ENCODE data around the gene APOB. TPM values are rescaled to one million over a fixed set of nuclear protein-coding genes. Genes with fewer than 3 reads are reported as not detected.

APOB gene
- polyA plus RNA-seq, 2 of the 4 experiments (the other 2 are of a cell fraction), result under 0.01 TPM; not detected in 1

DNA sequence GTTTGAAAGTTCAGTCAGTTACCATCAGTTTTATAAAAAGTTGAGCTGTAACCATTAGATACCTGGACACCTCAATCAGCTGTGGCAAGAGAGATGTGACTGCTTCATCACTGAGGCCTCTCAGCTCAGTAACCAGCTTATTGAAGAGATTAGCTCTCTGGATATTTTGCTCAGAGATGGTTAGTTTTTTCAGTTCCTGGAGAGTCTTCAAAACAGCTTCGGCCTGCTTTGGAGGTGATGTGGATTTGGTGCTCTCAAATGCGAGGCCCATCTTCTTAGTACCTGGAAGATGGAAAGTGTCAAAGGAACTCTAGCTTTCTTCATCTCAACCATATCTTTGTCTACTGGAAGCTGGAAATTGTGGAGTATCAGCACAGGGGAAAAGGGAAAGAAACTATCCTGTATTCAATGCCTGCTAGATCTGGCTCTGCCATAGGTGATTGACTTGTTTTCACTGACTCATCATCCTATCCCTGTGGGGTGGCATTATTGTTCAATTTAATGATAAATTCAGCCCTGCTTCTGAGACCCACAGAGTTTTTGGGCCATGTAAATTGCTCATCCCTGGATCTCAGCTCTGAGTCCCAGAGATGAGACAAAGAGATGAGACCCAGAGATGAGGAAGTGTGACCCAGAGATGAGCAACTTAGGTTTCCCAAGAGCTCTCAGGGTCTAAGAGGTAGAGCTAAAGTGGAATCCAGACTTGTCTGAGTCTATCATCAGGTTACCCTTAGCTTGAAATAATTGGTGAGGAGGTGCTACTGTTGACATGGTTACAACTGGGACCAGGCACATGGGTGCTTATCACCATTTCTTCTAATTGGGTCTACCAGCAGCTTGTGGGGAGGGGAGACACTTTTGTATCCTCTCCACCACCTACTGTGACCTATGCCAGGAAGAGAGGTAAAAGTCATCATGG, 10.4 kb downstream of the APOB start:
- WGBS (ENCODE audit: missing lambda C conversion rate), result 15% methylated on average over 2 of the region's 2 CpGs

More for the DNA sequence above, 10.4 kb downstream of the APOB start:
- ChIA-PET POLR2A (no interaction called here), CTCF (interaction anchor here (0.9 to 2.9 kb wide), 6 partner anchors 9 to 372 kb away, joined by 3 to 18 read pairs (median 6); partner anchors contain the start of gene GDF7)
- H3K9me3 ChIP-seq, result no peaks in the 10 kb centered on the region; the same call in 2 of the 3 replicates
- ATAC-seq, result no peak
- FAIRE-seq, result no peak
- DNase-seq (ENCODE audit: low read depth in 1 of 2, low spot score in 1 of 2), result no peak
- H3K27ac ChIP-seq, result no peak overlapping the region
- H3K4me2 ChIP-seq, result no peak overlapping the region
- no peaks in the 10 kb centered on the region; the same call in 2 of the 3 replicates for H3K4me1 ChIP-seq
- H3K4me3 ChIP-seq, result no peak overlapping the region
- TF ChIP-seq PBX3 (IDR thresholded peaks at IDR 0.05), result no peak
- no peak for TF ChIP-seq TP53 (CRISPR knock-in tag; IDR thresholded peaks at IDR 0.05)
- TF ChIP-seq, protein P1, sequence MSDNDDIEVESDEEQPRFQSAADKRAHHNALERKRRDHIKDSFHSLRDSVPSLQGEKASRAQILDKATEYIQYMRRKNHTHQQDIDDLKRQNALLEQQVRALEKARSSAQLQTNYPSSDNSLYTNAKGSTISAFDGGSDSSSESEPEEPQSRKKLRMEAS (IDR thresholded peaks at IDR 0.05), result no peak
- no peak for TF ChIP-seq PHF8 (IDR thresholded peaks at IDR 0.05; ENCODE audit: borderline replicate concordance, low read depth)
- no peak for TF ChIP-seq SMC3 (IDR thresholded peaks at IDR 0.05)
- TF ChIP-seq EHF (CRISPR knock-in tag; IDR thresholded peaks at IDR 0.05), result no peak
- no peak for TF ChIP-seq NR3C1 (IDR thresholded peaks at IDR 0.05)
- no peak for TF ChIP-seq BHLHE40 (IDR thresholded peaks at IDR 0.05; ENCODE audit: low read depth, low read length)
- TF ChIP-seq BCL3 (IDR thresholded peaks at IDR 0.05), result no peak
- TF ChIP-seq, protein P2, sequence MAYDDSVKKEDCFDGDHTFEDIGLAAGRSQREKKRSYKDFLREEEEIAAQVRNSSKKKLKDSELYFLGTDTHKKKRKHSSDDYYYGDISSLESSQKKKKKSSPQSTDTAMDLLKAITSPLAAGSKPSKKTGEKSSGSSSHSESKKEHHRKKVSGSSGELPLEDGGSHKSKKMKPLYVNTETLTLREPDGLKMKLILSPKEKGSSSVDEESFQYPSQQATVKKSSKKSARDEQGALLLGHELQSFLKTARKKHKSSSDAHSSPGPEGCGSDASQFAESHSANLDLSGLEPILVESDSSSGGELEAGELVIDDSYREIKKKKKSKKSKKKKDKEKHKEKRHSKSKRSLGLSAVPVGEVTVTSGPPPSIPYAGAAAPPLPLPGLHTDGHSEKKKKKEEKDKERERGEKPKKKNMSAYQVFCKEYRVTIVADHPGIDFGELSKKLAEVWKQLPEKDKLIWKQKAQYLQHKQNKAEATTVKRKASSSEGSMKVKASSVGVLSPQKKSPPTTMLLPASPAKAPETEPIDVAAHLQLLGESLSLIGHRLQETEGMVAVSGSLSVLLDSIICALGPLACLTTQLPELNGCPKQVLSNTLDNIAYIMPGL (CRISPR knock-in tag; IDR thresholded peaks at IDR 0.05; ENCODE audit: borderline replicate concordance), result no peak
- no peak for TF ChIP-seq SREBF2 (IDR thresholded peaks at IDR 0.05)
- TF ChIP-seq MAFK (IDR thresholded peaks at IDR 0.05; ENCODE audit: partially characterized antibody), result no peak
- TF ChIP-seq, protein P3, sequence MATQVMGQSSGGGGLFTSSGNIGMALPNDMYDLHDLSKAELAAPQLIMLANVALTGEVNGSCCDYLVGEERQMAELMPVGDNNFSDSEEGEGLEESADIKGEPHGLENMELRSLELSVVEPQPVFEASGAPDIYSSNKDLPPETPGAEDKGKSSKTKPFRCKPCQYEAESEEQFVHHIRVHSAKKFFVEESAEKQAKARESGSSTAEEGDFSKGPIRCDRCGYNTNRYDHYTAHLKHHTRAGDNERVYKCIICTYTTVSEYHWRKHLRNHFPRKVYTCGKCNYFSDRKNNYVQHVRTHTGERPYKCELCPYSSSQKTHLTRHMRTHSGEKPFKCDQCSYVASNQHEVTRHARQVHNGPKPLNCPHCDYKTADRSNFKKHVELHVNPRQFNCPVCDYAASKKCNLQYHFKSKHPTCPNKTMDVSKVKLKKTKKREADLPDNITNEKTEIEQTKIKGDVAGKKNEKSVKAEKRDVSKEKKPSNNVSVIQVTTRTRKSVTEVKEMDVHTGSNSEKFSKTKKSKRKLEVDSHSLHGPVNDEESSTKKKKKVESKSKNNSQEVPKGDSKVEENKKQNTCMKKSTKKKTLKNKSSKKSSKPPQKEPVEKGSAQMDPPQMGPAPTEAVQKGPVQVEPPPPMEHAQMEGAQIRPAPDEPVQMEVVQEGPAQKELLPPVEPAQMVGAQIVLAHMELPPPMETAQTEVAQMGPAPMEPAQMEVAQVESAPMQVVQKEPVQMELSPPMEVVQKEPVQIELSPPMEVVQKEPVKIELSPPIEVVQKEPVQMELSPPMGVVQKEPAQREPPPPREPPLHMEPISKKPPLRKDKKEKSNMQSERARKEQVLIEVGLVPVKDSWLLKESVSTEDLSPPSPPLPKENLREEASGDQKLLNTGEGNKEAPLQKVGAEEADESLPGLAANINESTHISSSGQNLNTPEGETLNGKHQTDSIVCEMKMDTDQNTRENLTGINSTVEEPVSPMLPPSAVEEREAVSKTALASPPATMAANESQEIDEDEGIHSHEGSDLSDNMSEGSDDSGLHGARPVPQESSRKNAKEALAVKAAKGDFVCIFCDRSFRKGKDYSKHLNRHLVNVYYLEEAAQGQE (IDR thresholded peaks at IDR 0.05), result no peak
- no peak for TF ChIP-seq NFE2L2 (conservative IDR thresholded peaks at IDR 0.05; ENCODE audit: low read length)
- no peak for TF ChIP-seq FOSL2 (IDR thresholded peaks at IDR 0.05)
- TF ChIP-seq FOSL2 (CRISPR knock-in tag; IDR thresholded peaks at IDR 0.05), result no peak
- no peak for TF ChIP-seq POLR2A (IDR thresholded peaks at IDR 0.05; ENCODE audit: low read length)
- no peak for TF ChIP-seq ZSCAN20 (CRISPR knock-in tag; IDR thresholded peaks at IDR 0.05)
- no peak for TF ChIP-seq TFCP2L1 (CRISPR knock-in tag; IDR thresholded peaks at IDR 0.05)

Data from A549 (cell line).